Subcutaneous abdominal adipose tissue (tissue), 5 donors: ENCODE results near the gene SERINC5.

Source experiments
- H3K27ac ChIP-seq: one replicate; pipeline ENCODE4 v1.7.0; 2013; ENCODE audit warnings: low read depth, mild to moderate bottlenecking, inconsistent platforms, low read length, moderate library complexity
- H3K27me3 ChIP-seq, 5 donors: one replicate each; pipeline ENCODE4 v1.7.0; 2013; ENCODE audit warnings: low read length in 5 of 5, inconsistent platforms in 1 of 5; ENCODE audit not compliant: control insufficient read depth in 5 of 5, insufficient read depth in 4 of 5
- H3K36me3 ChIP-seq, 5 donors: one replicate each; pipeline ENCODE4 v1.7.0; 2013; ENCODE audit warnings: low read length in 5 of 5; ENCODE audit not compliant: control insufficient read depth in 5 of 5, insufficient read depth in 5 of 5
- H3K4me1 ChIP-seq, 5 donors: one replicate each; pipeline ENCODE4 v1.7.0; 2013; ENCODE audit warnings: low read length in 5 of 5, mild to moderate bottlenecking in 3 of 5, moderate library complexity in 1 of 5; ENCODE audit not compliant: control insufficient read depth in 5 of 5, insufficient read depth in 5 of 5
- H3K4me3 ChIP-seq, 5 donors: one replicate each; pipeline ENCODE4 v1.7.0; 2013; ENCODE audit warnings: low read length in 5 of 5, low read depth in 1 of 5
- H3K9ac ChIP-seq, 5 donors: one replicate each; pipeline ENCODE4 v1.7.0; 2013; ENCODE audit warnings: low read length in 5 of 5, mild to moderate bottlenecking in 4 of 5, moderate library complexity in 3 of 5
- H3K9me3 ChIP-seq, 5 donors: one replicate each; pipeline ENCODE4 v1.7.0; 2013; ENCODE audit warnings: low read length in 5 of 5; ENCODE audit not compliant: control insufficient read depth in 5 of 5
- donor health status: healthy.
- donor health status: healthy.
- donor health status: healthy.
- donor health status: healthy.
- donor health status: healthy.

The SERINC5 gene

DNA sequence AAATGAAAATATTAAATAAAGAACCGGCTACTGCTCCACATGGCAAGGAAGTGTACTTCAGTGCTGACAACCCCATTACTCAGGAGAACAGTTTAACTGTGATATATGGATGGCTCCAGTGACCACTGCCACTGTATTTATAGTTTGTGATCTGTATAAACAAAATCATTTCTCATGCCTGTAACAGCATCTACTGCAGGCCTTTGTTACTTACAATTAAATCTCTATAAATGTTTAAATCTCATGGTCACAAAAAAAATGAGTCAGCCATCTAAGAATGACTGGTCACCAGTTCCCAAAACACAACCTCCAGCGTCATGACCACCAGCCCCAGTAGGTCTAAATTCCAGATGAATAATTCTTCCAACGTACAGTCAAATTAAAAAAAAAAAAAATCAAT is 24.6 kb downstream of the SERINC5 start:
- H3K4me3 ChIP-seq, result no peak overlapping the region
- no peaks in the 10 kb centered on the region for H3K36me3 ChIP-seq
- no peaks in the 10 kb centered on the region for H3K27me3 ChIP-seq
- no peaks in the 10 kb centered on the region for H3K9me3 ChIP-seq
- no peak overlapping the region for H3K9ac ChIP-seq
- no peak overlapping the region for H3K27ac ChIP-seq
- peaks cover 0 to 8% (median 6%) of the 10 kb centered on the region in 5 donors for H3K4me1 ChIP-seq

DNA sequence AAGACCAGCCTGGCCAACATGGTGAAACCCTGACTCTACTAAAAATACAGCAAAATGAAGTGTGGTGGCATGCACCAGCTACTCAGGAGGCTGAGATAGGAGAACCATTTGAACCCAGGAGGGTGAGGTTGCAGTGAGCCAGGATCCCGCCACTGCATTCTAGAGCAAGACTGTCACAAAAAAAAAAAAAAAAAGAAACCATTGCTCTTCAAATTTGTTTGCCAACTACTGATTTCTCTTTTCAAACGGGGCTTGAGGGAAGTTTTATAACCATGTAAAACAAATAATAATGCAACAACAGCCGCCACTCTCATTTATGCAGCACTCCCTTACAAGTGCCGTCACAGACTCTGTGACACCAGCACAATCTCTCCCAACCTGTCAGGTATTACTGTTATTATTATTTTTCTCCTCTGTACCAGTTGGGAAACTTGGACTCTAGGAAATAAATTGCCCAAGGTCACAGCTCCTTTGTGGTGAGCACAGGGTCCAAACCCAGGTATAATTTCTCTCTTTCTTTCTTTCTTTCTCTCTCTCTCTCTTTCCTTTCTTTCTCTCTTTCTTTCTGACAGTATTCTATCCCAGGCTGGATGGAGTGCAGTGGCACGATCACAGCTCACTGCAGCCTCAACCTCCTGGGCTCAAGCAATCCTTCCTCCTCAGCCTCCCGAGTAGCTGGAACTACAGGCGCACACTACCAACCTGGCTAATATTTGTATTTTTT is 25.4 kb downstream of the SERINC5 start:
- Histone ChIP-seq H3K9ac (no peak overlapping the region), H3K9me3 (no peaks in the 10 kb centered on the region), H3K36me3 (no peaks in the 10 kb centered on the region), H3K27ac (no peak overlapping the region), H3K4me1 (peaks cover 0 to 8% (median 6%) of the 10 kb centered on the region in 5 donors), H3K4me3 (no peak overlapping the region), H3K27me3 (no peaks in the 10 kb centered on the region)

DNA sequence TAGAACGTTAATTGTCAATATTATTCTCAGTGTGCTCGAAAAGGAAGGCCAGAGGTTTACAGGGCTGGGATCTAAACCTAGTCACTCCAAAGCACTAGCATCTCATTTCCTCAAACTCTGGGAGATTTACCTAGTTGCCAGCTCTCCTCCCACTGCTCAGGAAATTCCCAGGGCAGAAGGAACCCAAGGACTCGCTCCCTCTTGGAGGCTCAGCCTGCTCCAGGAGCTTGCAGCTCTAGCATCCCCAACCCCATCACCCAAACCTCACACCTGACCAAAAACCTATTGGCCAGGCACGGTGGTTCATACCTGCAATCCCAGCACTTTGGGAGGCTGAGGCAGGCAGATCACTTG is 26.0 kb downstream of the SERINC5 start:
- no peak overlapping the region for H3K9ac ChIP-seq
- H3K36me3 ChIP-seq, result no peaks in the 10 kb centered on the region
- H3K4me1 ChIP-seq, result peaks cover 0 to 8% (median 6%) of the 10 kb centered on the region in 5 donors
- H3K27ac ChIP-seq, result no peak overlapping the region
- H3K4me3 ChIP-seq, result no peak overlapping the region
- H3K9me3 ChIP-seq, result no peaks in the 10 kb centered on the region
- H3K27me3 ChIP-seq, result no peaks in the 10 kb centered on the region

DNA sequence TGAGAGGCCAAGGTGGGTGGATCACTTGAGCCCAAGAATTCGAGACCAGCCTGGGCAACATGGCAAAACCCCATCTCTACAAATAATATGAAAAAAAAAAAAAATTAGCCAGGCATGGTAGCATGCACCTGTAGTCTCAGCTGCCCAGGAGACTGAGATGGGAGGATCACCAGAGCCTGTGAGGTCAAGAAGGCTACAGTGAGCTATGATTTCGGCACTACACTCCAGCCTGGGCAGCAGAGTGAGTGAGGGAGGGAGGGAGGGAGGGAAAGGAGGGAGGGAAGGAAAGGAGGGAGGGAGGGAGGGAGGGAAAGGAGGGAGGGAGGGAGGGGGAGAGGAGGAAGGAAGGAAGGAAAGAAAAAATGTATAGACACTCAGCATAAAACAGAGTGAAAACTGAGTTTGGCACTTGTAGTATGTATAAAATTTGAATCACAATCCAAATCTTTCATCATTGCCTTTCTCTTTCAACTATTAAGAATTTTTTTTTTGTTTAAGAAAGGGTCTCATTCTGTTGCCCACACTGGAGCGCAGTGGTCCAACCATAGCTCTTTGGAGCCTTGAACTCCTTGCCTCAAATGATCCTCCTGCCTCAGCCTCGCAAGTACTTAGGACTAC is 27.8 kb downstream of the SERINC5 start:
- no peaks in the 10 kb centered on the region for H3K36me3 ChIP-seq
- H3K9me3 ChIP-seq, result no peaks in the 10 kb centered on the region
- H3K27me3 ChIP-seq, result no peaks in the 10 kb centered on the region
- H3K4me3 ChIP-seq, result no peak overlapping the region
- no peak overlapping the region for H3K9ac ChIP-seq
- no peak overlapping the region for H3K27ac ChIP-seq
- H3K4me1 ChIP-seq, result peaks cover 0 to 8% (median 6%) of the 10 kb centered on the region in 5 donors

DNA sequence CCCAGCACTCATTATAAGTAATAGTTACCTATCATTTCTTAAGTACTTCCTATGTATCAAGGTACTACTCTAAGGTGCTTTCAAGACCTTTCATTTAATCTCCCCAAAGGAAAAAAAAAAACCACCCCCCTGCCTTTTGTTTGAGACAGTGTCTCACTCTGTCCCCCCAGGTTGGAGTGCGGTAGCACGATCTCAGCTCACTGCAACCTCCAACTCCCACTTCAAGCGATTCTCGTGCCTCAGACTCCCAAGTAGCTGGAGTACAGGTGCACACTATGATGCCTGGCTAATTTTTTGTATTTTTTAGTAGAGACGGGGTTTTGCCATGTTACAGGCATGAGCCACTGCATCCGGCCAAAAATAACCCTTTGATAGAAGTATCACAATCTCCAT is 29.9 kb downstream of the SERINC5 start:
- H3K27me3 ChIP-seq, result no peaks in the 10 kb centered on the region
- no peak overlapping the region for H3K9ac ChIP-seq
- no peak overlapping the region for H3K27ac ChIP-seq
- no peaks in the 10 kb centered on the region for H3K9me3 ChIP-seq
- H3K36me3 ChIP-seq, result no peaks in the 10 kb centered on the region
- H3K4me3 ChIP-seq, result no peak overlapping the region
- H3K4me1 ChIP-seq, result peaks cover 0 to 8% (median 6%) of the 10 kb centered on the region in 5 donors

DNA sequence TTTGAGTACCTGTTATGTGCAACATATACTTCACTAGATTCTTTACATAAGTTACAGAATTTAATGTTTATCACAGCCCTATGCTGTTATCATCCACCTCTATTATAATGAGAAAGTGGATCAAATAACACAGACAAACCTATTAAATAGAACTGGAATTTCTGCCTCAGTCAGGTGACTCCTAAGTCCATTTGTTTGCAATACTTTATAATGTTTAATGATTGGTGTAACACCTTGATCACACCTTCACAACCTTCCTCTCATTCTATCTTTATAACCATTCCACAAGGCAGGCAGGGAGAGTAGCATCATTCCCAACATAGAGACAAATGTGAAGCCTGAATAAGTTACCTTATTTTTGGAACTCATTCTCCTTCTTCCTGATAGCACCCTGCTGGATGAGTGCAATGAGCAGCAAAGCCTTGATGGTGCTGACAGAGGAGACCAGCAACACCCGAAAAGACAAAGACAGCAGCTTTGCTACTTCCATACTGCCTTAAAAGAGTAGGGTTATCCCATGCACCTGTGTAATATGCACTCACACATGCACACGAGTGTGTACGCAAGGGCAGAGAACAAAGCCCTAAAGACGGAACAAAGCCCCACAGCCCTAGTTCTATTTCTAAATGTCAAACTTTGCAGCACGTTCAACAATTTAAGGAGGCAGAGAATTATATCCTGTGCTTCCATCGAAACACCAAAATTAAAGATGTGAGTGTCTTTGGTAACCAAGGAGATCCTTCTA is 30.5 kb downstream of the SERINC5 start:
- H3K27me3 ChIP-seq, result no peaks in the 10 kb centered on the region
- peaks cover 0 to 4% (median 3%) of the 10 kb centered on the region in 5 donors for H3K36me3 ChIP-seq
- no peaks in the 10 kb centered on the region for H3K9me3 ChIP-seq
- no peak overlapping the region for H3K9ac ChIP-seq
- peaks cover 0 to 8% (median 6%) of the 10 kb centered on the region in 5 donors for H3K4me1 ChIP-seq
- no peak overlapping the region for H3K27ac ChIP-seq
- no peak overlapping the region for H3K4me3 ChIP-seq

DNA sequence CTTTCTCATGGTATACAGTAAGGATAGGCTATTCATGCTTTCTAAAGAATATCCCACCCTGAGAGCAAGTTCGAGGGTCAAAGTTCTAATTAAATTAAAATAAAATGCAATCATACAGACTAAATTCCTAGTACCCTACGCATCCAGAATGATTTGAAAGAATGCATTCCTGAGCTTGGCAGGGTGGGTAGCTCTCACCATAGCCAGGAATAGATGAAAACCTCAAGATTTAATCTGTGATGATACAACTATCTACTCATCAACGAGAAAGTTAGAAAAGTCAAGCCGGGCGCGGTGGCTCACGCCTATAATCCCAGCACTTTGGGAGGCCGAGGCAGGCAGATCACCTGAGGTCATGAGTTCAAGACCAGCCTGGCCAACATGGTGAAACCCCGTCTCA is 32.3 kb downstream of the SERINC5 start:
- H3K27me3 ChIP-seq, result no peaks in the 10 kb centered on the region
- H3K27ac ChIP-seq, result no peak overlapping the region
- no peak overlapping the region for H3K9ac ChIP-seq
- H3K36me3 ChIP-seq, result peaks cover 0 to 6% (median 3%) of the 10 kb centered on the region in 5 donors
- H3K4me3 ChIP-seq, result no peak overlapping the region
- H3K4me1 ChIP-seq, result no peaks in the 10 kb centered on the region
- H3K9me3 ChIP-seq, result no peaks in the 10 kb centered on the region

DNA sequence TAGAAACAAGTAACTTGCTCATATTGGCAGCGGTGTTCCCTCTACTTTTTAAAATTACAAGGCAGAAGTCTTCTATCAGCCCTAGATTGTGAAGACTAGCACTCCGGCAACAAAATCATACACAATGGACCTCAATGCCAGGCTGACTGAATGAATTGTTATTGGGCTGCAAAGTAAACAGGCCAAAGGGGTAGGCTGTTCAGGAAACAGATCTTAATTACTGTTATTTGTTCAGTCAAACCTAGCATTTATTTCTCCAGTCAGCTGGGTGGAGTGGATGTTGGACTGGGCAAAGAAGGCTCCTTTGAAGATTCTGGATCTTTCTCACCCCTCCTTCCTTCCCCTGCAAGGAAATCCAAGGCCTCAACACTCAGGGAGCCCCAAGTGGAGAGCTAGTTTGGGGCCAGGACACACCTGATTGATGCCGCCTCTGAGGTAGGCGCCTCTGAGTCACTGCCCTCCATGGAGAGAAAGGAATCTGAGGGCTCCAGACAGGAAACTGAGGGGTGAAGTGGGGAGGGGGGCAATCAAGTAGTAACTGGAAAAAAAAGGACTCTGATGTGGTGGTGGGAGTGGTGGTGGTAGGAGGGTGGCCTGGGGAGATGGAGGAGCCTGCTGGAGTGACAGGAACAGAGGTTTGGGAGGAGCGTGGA is 35.5 kb downstream of the SERINC5 start:
- peak overlapping the region in 1 of 5 donors; percentile 24 for H3K9ac ChIP-seq
- peaks cover 0 to 20% (median 10%) of the 10 kb centered on the region in 5 donors for H3K4me1 ChIP-seq
- no peaks in the 10 kb centered on the region for H3K9me3 ChIP-seq
- peaks cover 0 to 6% (median 3%) of the 10 kb centered on the region in 5 donors for H3K36me3 ChIP-seq
- H3K27ac ChIP-seq, result no peak overlapping the region
- H3K27me3 ChIP-seq, result no peaks in the 10 kb centered on the region
- no peak overlapping the region for H3K4me3 ChIP-seq

DNA sequence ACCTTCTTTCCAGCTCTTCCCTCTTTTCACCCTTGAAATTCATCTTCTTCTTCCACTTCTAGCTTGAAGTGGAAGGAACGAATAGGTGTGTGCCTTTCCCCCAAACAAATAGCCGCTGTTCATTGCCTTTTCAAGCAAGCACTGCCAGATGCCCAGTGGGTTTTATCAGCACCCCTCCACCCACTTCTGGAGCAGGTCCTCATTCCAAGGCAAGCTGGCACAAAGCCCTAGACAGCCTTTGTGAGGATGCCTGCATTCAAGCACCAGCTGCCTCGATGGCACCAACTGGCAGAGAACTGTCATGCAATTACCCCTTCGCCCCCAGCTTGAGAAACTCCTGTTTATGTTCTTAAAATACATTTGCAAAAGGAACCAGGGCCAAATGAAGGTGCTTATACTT is 36.5 kb downstream of the SERINC5 start:
- Histone ChIP-seq H3K9me3 (no peaks in the 10 kb centered on the region), H3K27ac (no peak overlapping the region), H3K4me1 (peaks cover 0 to 21% (median 10%) of the 10 kb centered on the region in 5 donors), H3K4me3 (no peak overlapping the region), H3K9ac (no peak overlapping the region), H3K27me3 (no peaks in the 10 kb centered on the region), H3K36me3 (peaks cover 0 to 6% (median 3%) of the 10 kb centered on the region in 5 donors)
